Keratinocyte (primary cell): ENCODE data around the gene PGA4. TPM values are rescaled to one million over a fixed set of nuclear protein-coding genes. Genes with fewer than 3 reads are reported as not detected.

Experiments
- DNase-seq: peaks from one replicate; pipeline ENCODE4 v3.0.0-alpha.2; 2011; ENCODE audit warnings: low read depth, missing footprints, low spot score
- FAIRE-seq: peaks from 2 replicates; lab custom pipeline; 2011; peaks lifted over from hg19 to GRCh38; lab: Jason Lieb, UNC
- H2AFZ ChIP-seq: 2 replicates; pipeline ENCODE4 v1.6.0; 2012; ENCODE audit warnings: low read length, control low read depth, inconsistent platforms; ENCODE audit not compliant: control insufficient read depth
- H3K27ac ChIP-seq: 2 replicates; pipeline ENCODE4 v1.5.1; 2011; ENCODE audit warnings: low read length; ENCODE audit not compliant: control insufficient read depth, insufficient read depth
- H3K27me3 ChIP-seq: 3 replicates; pipeline ENCODE4 v1.6.0; 2011; ENCODE audit warnings: low read length; ENCODE audit not compliant: control insufficient read depth, insufficient read depth; ENCODE audit errors: extremely low read depth
- H3K36me3 ChIP-seq, 2 experiments: 2 replicates in 1 of 2; 3 replicates in 1 of 2; pipeline ENCODE4 v1.5.1; 2011; ENCODE audit warnings: low read length in 2 of 2, mild to moderate bottlenecking in 1 of 2; ENCODE audit not compliant: control insufficient read depth in 2 of 2, insufficient read depth in 2 of 2; ENCODE audit errors: extremely low read depth in 1 of 2
- H3K4me1 ChIP-seq: 3 replicates; pipeline ENCODE4 v1.5.1; 2011; ENCODE audit warnings: low read length; ENCODE audit not compliant: control insufficient read depth, insufficient read depth; ENCODE audit errors: extremely low read depth
- H3K4me2 ChIP-seq: 3 replicates; pipeline ENCODE4 v1.6.0; 2011; ENCODE audit warnings: low read depth, low read length; ENCODE audit not compliant: control insufficient read depth, insufficient read depth; ENCODE audit errors: extremely low read depth
- H3K4me3 ChIP-seq, 3 experiments: fragments of 200-600 bp in 1 of 3; sonication (generic) in 1 of 3; 2 replicates in 2 of 3; 3 replicates in 1 of 3; pipeline ENCODE4 v1.5.1; 2011 to 2016; ENCODE audit warnings: low read length in 3 of 3, mild to moderate bottlenecking in 3 of 3, control low read depth in 2 of 3, inconsistent platforms in 1 of 3, low read depth in 1 of 3, mixed read lengths in 1 of 3, mixed run types in 1 of 3, moderate library complexity in 1 of 3; ENCODE audit not compliant: control insufficient read depth in 2 of 3, insufficient read depth in 2 of 3; ENCODE audit errors: extremely low read depth in 1 of 3
- H3K79me2 ChIP-seq: 2 replicates; pipeline ENCODE4 v1.6.0; 2012; ENCODE audit warnings: low read length; ENCODE audit not compliant: control insufficient read depth, insufficient read depth
- H3K9ac ChIP-seq: 3 replicates; pipeline ENCODE4 v1.6.0; 2011; ENCODE audit warnings: low read length; ENCODE audit not compliant: control insufficient read depth, insufficient read depth; ENCODE audit errors: extremely low read depth
- H3K9me1 ChIP-seq: 3 replicates; pipeline ENCODE4 v1.6.0; 2011; ENCODE audit warnings: low read length; ENCODE audit not compliant: control insufficient read depth, insufficient read depth; ENCODE audit errors: extremely low read depth
- H3K9me3 ChIP-seq: 2 replicates; pipeline ENCODE4 v1.5.1; 2012; ENCODE audit warnings: low read depth, low read length; ENCODE audit not compliant: control insufficient read depth
- H4K20me1 ChIP-seq: 3 replicates; pipeline ENCODE4 v1.6.0; 2011; ENCODE audit warnings: low read length; ENCODE audit not compliant: control insufficient read depth, insufficient read depth; ENCODE audit errors: extremely low read depth
- EZH2 ChIP-seq: IDR thresholded peaks from one replicate; pipeline ENCODE4 v1.6.1; 2012; ENCODE audit warnings: inconsistent platforms, mild to moderate bottlenecking, low read length, moderate library complexity
- dilution Hi-C: fragments of 300-500 bp; cut with MboI; formaldehyde crosslinking; loops from one replicate; pipeline ENCODE4 v1.7.0; 2020; ENCODE audit warnings: low sequenced_read_pairs; ENCODE audit not compliant: extremely low pct_ligation_motif_present
- polyA plus RNA-seq, 5 experiments: library from polyadenylated mRNA; depleted of rRNA in 3 of 5; stranded (reverse) in 3 of 5; stranded (forward) in 1 of 5; unstranded in 1 of 5; fragments of >200 nt; gene quantifications; 1 replicate in 1 of 5; 2 replicates in 3 of 5; 3 replicates in 1 of 5; pipeline versions ENCODE4 v1.2.1 to v1.2.3, GENCODE V29; 2011 to 2012; ENCODE audit warnings: missing spikeins in 2 of 5, low read depth in 1 of 5, low replicate concordance in 1 of 5
- TF ChIP-seq, protein P1 (sequence below), 3 experiments: IDR thresholded peaks in 1 of 3; conservative IDR thresholded peaks in 1 of 3; optimal IDR thresholded peaks in 1 of 3; 2 replicates in 2 of 3; 3 replicates in 1 of 3; pipeline versions ENCODE3 to v1.5.1; 2011; ENCODE audit warnings: low read length in 3 of 3, mild to moderate bottlenecking in 3 of 3, moderate library complexity in 2 of 3, control low read depth in 1 of 3, inconsistent platforms in 1 of 3; ENCODE audit not compliant: insufficient read depth in 2 of 3; ENCODE audit errors: extremely low read depth in 1 of 3

The PGA4 gene
- polyA plus RNA-seq, 1 donor (not counting 4 experiments of a cell fraction or from before 2014, with no cell fraction given), result not detected

GRCh38 chr11:61277186-61278000, 55.2 kb downstream of the PGA4 start:
- dilution Hi-C loops, result no loop called here
- Histone ChIP-seq H3K9me3 (no peaks in the 10 kb centered on the region), H2AFZ (no peak overlapping the region), H3K4me2 (no peak overlapping the region), H3K79me2 (no peaks in the 10 kb centered on the region), H3K4me3 (no peak overlapping the region), H3K36me3 (peaks cover 0 to 1% of the 10 kb centered on the region in 2 experiments), H3K27ac (no peak overlapping the region), H3K9ac (no peak overlapping the region), H3K27me3 (peaks cover 2% of the 10 kb centered on the region), H4K20me1 (no peaks in the 10 kb centered on the region), H3K9me1 (no peaks in the 10 kb centered on the region), H3K4me1 (peaks cover 50% of the 10 kb centered on the region)
- TF ChIP-seq, protein P1, sequence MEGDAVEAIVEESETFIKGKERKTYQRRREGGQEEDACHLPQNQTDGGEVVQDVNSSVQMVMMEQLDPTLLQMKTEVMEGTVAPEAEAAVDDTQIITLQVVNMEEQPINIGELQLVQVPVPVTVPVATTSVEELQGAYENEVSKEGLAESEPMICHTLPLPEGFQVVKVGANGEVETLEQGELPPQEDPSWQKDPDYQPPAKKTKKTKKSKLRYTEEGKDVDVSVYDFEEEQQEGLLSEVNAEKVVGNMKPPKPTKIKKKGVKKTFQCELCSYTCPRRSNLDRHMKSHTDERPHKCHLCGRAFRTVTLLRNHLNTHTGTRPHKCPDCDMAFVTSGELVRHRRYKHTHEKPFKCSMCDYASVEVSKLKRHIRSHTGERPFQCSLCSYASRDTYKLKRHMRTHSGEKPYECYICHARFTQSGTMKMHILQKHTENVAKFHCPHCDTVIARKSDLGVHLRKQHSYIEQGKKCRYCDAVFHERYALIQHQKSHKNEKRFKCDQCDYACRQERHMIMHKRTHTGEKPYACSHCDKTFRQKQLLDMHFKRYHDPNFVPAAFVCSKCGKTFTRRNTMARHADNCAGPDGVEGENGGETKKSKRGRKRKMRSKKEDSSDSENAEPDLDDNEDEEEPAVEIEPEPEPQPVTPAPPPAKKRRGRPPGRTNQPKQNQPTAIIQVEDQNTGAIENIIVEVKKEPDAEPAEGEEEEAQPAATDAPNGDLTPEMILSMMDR (optimal IDR thresholded peaks at IDR 0.05 in 1 of 3, IDR thresholded peaks at IDR 0.05 in 1 of 3, conservative IDR thresholded peaks at IDR 0.05 in 1 of 3; ENCODE audit: extremely low read depth in 1 of 3, insufficient read depth in 2 of 3, low read length in 3 of 3), result no peak
- no peak for TF ChIP-seq EZH2
- DNase-seq, result no peak
- no peak for FAIRE-seq

- Histone ChIP-seq H3K27ac (no peak overlapping the region), H3K4me2 (no peak overlapping the region), H3K4me1 (peaks cover 53% of the 10 kb centered on the region), H3K9ac (no peak overlapping the region), H3K27me3 (peaks cover 2% of the 10 kb centered on the region), H4K20me1 (no peaks in the 10 kb centered on the region), H3K36me3 (peaks cover 0 to 1% of the 10 kb centered on the region in 2 experiments), H3K9me3 (no peaks in the 10 kb centered on the region), H3K79me2 (no peaks in the 10 kb centered on the region), H3K9me1 (no peaks in the 10 kb centered on the region), H3K4me3 (no peak overlapping the region), H2AFZ (no peak overlapping the region)
- DNase-seq (no peak), FAIRE-seq (no peak)
- TF ChIP-seq, protein P1 (optimal IDR thresholded peaks at IDR 0.05 in 1 of 3, IDR thresholded peaks at IDR 0.05 in 1 of 3, conservative IDR thresholded peaks at IDR 0.05 in 1 of 3; ENCODE audit: extremely low read depth in 1 of 3, insufficient read depth in 2 of 3, low read length in 3 of 3), result no peak
- TF ChIP-seq EZH2, result no peak
- dilution Hi-C loops, result no loop called here
Observed at GRCh38 chr11:61278001-61278470, 55.9 kb downstream of the PGA4 start.
